ENCODE data around the gene MPZL2.

MPZL2 gene

GRCh38 chr11:118234833-118235232 is 29.3 kb downstream of the MPZL2 start:
- H3K9me3 ChIP-seq (ENCODE audit: severe bottlenecking): no peaks in the 10 kb centered on the region
- no peak for DNase-seq
- no peak overlapping the region for H3K27ac ChIP-seq
- no peaks in the 10 kb centered on the region for H3K27me3 ChIP-seq (ENCODE audit: insufficient read depth, low read depth, severe bottlenecking)
- H3K36me3 ChIP-seq: no peaks in the 10 kb centered on the region
- H3K4me3 ChIP-seq (ENCODE audit: low read depth, low read length): no peak overlapping the region
- TF ChIP-seq CTCF (IDR thresholded peaks at IDR 0.05; ENCODE audit: low read depth, low read length): no peak

GRCh38 chr11:118233850-118234249 is 30.2 kb downstream of the MPZL2 start:
- no peaks in the 10 kb centered on the region for H3K36me3 ChIP-seq
- no peak for TF ChIP-seq CTCF (IDR thresholded peaks at IDR 0.05; ENCODE audit: low read depth, low read length)
- H3K27ac ChIP-seq: no peak overlapping the region
- H3K9me3 ChIP-seq (ENCODE audit: severe bottlenecking): no peaks in the 10 kb centered on the region
- DNase-seq: no peak
- no peak overlapping the region for H3K4me3 ChIP-seq (ENCODE audit: low read depth, low read length)
- H3K27me3 ChIP-seq (ENCODE audit: insufficient read depth, low read depth, severe bottlenecking): no peaks in the 10 kb centered on the region

- no peaks in the 10 kb centered on the region for H3K36me3 ChIP-seq
- DNase-seq: no peak
- H3K27me3 ChIP-seq (ENCODE audit: insufficient read depth, low read depth, severe bottlenecking): no peaks in the 10 kb centered on the region
- TF ChIP-seq CTCF (IDR thresholded peaks at IDR 0.05; ENCODE audit: low read depth, low read length): no peak
- H3K4me3 ChIP-seq (ENCODE audit: low read depth, low read length): no peak overlapping the region
- H3K27ac ChIP-seq: no peak overlapping the region
- no peaks in the 10 kb centered on the region for H3K9me3 ChIP-seq (ENCODE audit: severe bottlenecking)
Observed at GRCh38 chr11:118233377-118233776, 30.7 kb downstream of the MPZL2 start.

GRCh38 chr11:118232659-118233058 is 31.4 kb downstream of the MPZL2 start:
- H3K9me3 ChIP-seq (ENCODE audit: severe bottlenecking): no peaks in the 10 kb centered on the region
- DNase-seq: no peak
- H3K4me3 ChIP-seq (ENCODE audit: low read depth, low read length): no peak overlapping the region
- TF ChIP-seq CTCF (IDR thresholded peaks at IDR 0.05; ENCODE audit: low read depth, low read length): no peak
- no peaks in the 10 kb centered on the region for H3K36me3 ChIP-seq
- no peaks in the 10 kb centered on the region for H3K27me3 ChIP-seq (ENCODE audit: insufficient read depth, low read depth, severe bottlenecking)
- H3K27ac ChIP-seq: no peak overlapping the region

GRCh38 chr11:118231461-118231860 is 32.6 kb downstream of the MPZL2 start:
- Histone ChIP-seq H3K9me3 (ENCODE audit: severe bottlenecking) (no peaks in the 10 kb centered on the region), H3K36me3 (no peaks in the 10 kb centered on the region), H3K4me3 (ENCODE audit: low read depth, low read length) (no peak overlapping the region), H3K27ac (no peak overlapping the region), H3K27me3 (ENCODE audit: insufficient read depth, low read depth, severe bottlenecking) (no peaks in the 10 kb centered on the region)
- no peak for DNase-seq
- no peak for TF ChIP-seq CTCF (IDR thresholded peaks at IDR 0.05; ENCODE audit: low read depth, low read length)

- H3K36me3 ChIP-seq: no peaks in the 10 kb centered on the region
- no peak overlapping the region for H3K27ac ChIP-seq
- H3K4me3 ChIP-seq (ENCODE audit: low read depth, low read length): no peak overlapping the region
- DNase-seq: no peak
- TF ChIP-seq CTCF (IDR thresholded peaks at IDR 0.05; ENCODE audit: low read depth, low read length): no peak
- no peaks in the 10 kb centered on the region for H3K9me3 ChIP-seq (ENCODE audit: severe bottlenecking)
- H3K27me3 ChIP-seq (ENCODE audit: insufficient read depth, low read depth, severe bottlenecking): no peaks in the 10 kb centered on the region
Observed at GRCh38 chr11:118230088-118230487, 34.0 kb downstream of the MPZL2 start.

Measured in WERI-Rb-1 (cell line).